ENCODE results near the gene PIGU. TPM values are rescaled to one million over a fixed set of nuclear protein-coding genes. Genes with fewer than 3 reads are reported as not detected.

The PIGU gene
- total and polyA plus RNA-seq, 4 donors = 6.4 to 10.0 (median 7.2) TPM

GRCh38 chr20:34706302-34706875 is 29.5 kb upstream of the PIGU start:
- WGBS = 93% methylated on average over 1 of the region's 1 CpG
- H3K9ac ChIP-seq (ENCODE audit: low read depth in 1 of 2, low read length in 2 of 2) = no peak overlapping the region
- H3K4me3 ChIP-seq (ENCODE audit: low read depth in 1 of 3, low read length in 3 of 3) = no peak overlapping the region
- peaks cover 9 to 60% (median 47%) of the 10 kb centered on the region in 4 donors for H3K4me1 ChIP-seq (ENCODE audit: control insufficient read depth in 4 of 4, insufficient read depth in 4 of 4, low read length in 3 of 4)
- DNase-seq (ENCODE audit: low spot score) = no peak
- no peaks in the 10 kb centered on the region for H3K27me3 ChIP-seq (ENCODE audit: control insufficient read depth in 4 of 4, insufficient read depth in 4 of 4, low read length in 3 of 4)
- no peak for TF ChIP-seq ATF3 (IDR thresholded peaks at IDR 0.05)
- TF ChIP-seq RAD21 (IDR thresholded peaks at IDR 0.05) = no peak
- TF ChIP-seq ZBTB33 (IDR thresholded peaks at IDR 0.05) = no peak
- no peak for TF ChIP-seq JUND (IDR thresholded peaks at IDR 0.05)
- peaks cover 0 to 2% (median 0%) of the 10 kb centered on the region in 4 donors for H3K36me3 ChIP-seq (ENCODE audit: control insufficient read depth in 4 of 4, insufficient read depth in 3 of 4, low read depth in 1 of 4, low read length in 3 of 4)
- H3K9me3 ChIP-seq (ENCODE audit: control insufficient read depth in 4 of 4, low read length in 3 of 4) = no peaks in the 10 kb centered on the region
- peak overlapping the region; percentile 99 for H3K27ac ChIP-seq (ENCODE audit: low read depth in 1 of 2, low read length in 2 of 2)

- Histone ChIP-seq H3K9ac (ENCODE audit: low read depth in 1 of 2, low read length in 2 of 2) (peak overlapping the region; percentile 42 to 75), H3K4me3 (ENCODE audit: low read depth in 1 of 3, low read length in 3 of 3) (peak overlapping the region in 2 of 3 donors; percentile 62 to 82), H3K27ac (ENCODE audit: low read depth in 1 of 2, low read length in 2 of 2) (peak overlapping the region; percentile 99), H3K9me3 (ENCODE audit: control insufficient read depth in 4 of 4, low read length in 3 of 4) (no peaks in the 10 kb centered on the region), H3K4me1 (ENCODE audit: control insufficient read depth in 4 of 4, insufficient read depth in 4 of 4, low read length in 3 of 4) (peaks cover 9 to 54% (median 45%) of the 10 kb centered on the region in 4 donors), H3K27me3 (ENCODE audit: control insufficient read depth in 4 of 4, insufficient read depth in 4 of 4, low read length in 3 of 4) (no peaks in the 10 kb centered on the region), H3K36me3 (ENCODE audit: control insufficient read depth in 4 of 4, insufficient read depth in 3 of 4, low read depth in 1 of 4, low read length in 3 of 4) (no peaks in the 10 kb centered on the region)
- TF ChIP-seq HNF4A (conservative IDR thresholded peaks at IDR 0.05) = peak; percentile 47 to 56
- TF ChIP-seq CTCF (IDR thresholded peaks at IDR 0.05; ENCODE audit: low read depth, low read length, missing input control) = peak; percentile 17
- TF ChIP-seq FOXA1 (IDR thresholded peaks at IDR 0.05) = no peak
- peak; percentile 42 to 64 for TF ChIP-seq JUND (IDR thresholded peaks at IDR 0.05)
- peak; percentile 36 for TF ChIP-seq REST (IDR thresholded peaks at IDR 0.05)
- no peak for TF ChIP-seq HNF4G (IDR thresholded peaks at IDR 0.05)
- peak in 1 of 2 donors; percentile 25 for TF ChIP-seq RXRA (IDR thresholded peaks at IDR 0.05)
- no peak for TF ChIP-seq TAF1 (conservative IDR thresholded peaks at IDR 0.05)
- no peak for TF ChIP-seq YY1 (IDR thresholded peaks at IDR 0.05)
- DNase-seq (ENCODE audit: low spot score) = no peak
- 26% methylated on average over 6 of the region's 6 CpGs for WGBS
These were observed 28.8 kb upstream of the PIGU start for GRCh38 chr20:34705397-34706301.
